Keratinocyte (primary cell): ENCODE results near the gene PHOX2B. TPM values are rescaled to one million over a fixed set of nuclear protein-coding genes. Genes with fewer than 3 reads are reported as not detected.

Source experiments
- DNase-seq: peaks from one replicate; pipeline ENCODE4 v3.0.0-alpha.2; 2011; ENCODE audit warnings: low read depth, missing footprints, low spot score
- FAIRE-seq: peaks from 2 replicates; lab custom pipeline; 2011; peaks lifted over from hg19 to GRCh38; lab: Jason Lieb, UNC
- H2AFZ ChIP-seq: 2 replicates; pipeline ENCODE4 v1.6.0; 2012; ENCODE audit warnings: low read length, control low read depth, inconsistent platforms; ENCODE audit not compliant: control insufficient read depth
- H3K27ac ChIP-seq: 2 replicates; pipeline ENCODE4 v1.5.1; 2011; ENCODE audit warnings: low read length; ENCODE audit not compliant: control insufficient read depth, insufficient read depth
- H3K27me3 ChIP-seq: 3 replicates; pipeline ENCODE4 v1.6.0; 2011; ENCODE audit warnings: low read length; ENCODE audit not compliant: control insufficient read depth, insufficient read depth; ENCODE audit errors: extremely low read depth
- H3K36me3 ChIP-seq, 2 experiments: 2 replicates in 1 of 2; 3 replicates in 1 of 2; pipeline ENCODE4 v1.5.1; 2011; ENCODE audit warnings: low read length in 2 of 2, mild to moderate bottlenecking in 1 of 2; ENCODE audit not compliant: control insufficient read depth in 2 of 2, insufficient read depth in 2 of 2; ENCODE audit errors: extremely low read depth in 1 of 2
- H3K4me1 ChIP-seq: 3 replicates; pipeline ENCODE4 v1.5.1; 2011; ENCODE audit warnings: low read length; ENCODE audit not compliant: control insufficient read depth, insufficient read depth; ENCODE audit errors: extremely low read depth
- H3K4me2 ChIP-seq: 3 replicates; pipeline ENCODE4 v1.6.0; 2011; ENCODE audit warnings: low read depth, low read length; ENCODE audit not compliant: control insufficient read depth, insufficient read depth; ENCODE audit errors: extremely low read depth
- H3K4me3 ChIP-seq, 3 experiments: fragments of 200-600 bp in 1 of 3; sonication (generic) in 1 of 3; 2 replicates in 2 of 3; 3 replicates in 1 of 3; pipeline ENCODE4 v1.5.1; 2011 to 2016; ENCODE audit warnings: low read length in 3 of 3, mild to moderate bottlenecking in 3 of 3, control low read depth in 2 of 3, inconsistent platforms in 1 of 3, low read depth in 1 of 3, mixed read lengths in 1 of 3, mixed run types in 1 of 3, moderate library complexity in 1 of 3; ENCODE audit not compliant: control insufficient read depth in 2 of 3, insufficient read depth in 2 of 3; ENCODE audit errors: extremely low read depth in 1 of 3
- H3K79me2 ChIP-seq: 2 replicates; pipeline ENCODE4 v1.6.0; 2012; ENCODE audit warnings: low read length; ENCODE audit not compliant: control insufficient read depth, insufficient read depth
- H3K9ac ChIP-seq: 3 replicates; pipeline ENCODE4 v1.6.0; 2011; ENCODE audit warnings: low read length; ENCODE audit not compliant: control insufficient read depth, insufficient read depth; ENCODE audit errors: extremely low read depth
- H3K9me1 ChIP-seq: 3 replicates; pipeline ENCODE4 v1.6.0; 2011; ENCODE audit warnings: low read length; ENCODE audit not compliant: control insufficient read depth, insufficient read depth; ENCODE audit errors: extremely low read depth
- H3K9me3 ChIP-seq: 2 replicates; pipeline ENCODE4 v1.5.1; 2012; ENCODE audit warnings: low read depth, low read length; ENCODE audit not compliant: control insufficient read depth
- H4K20me1 ChIP-seq: 3 replicates; pipeline ENCODE4 v1.6.0; 2011; ENCODE audit warnings: low read length; ENCODE audit not compliant: control insufficient read depth, insufficient read depth; ENCODE audit errors: extremely low read depth
- EZH2 ChIP-seq: IDR thresholded peaks from one replicate; pipeline ENCODE4 v1.6.1; 2012; ENCODE audit warnings: inconsistent platforms, mild to moderate bottlenecking, low read length, moderate library complexity
- dilution Hi-C: fragments of 300-500 bp; cut with MboI; formaldehyde crosslinking; loops from one replicate; pipeline ENCODE4 v1.7.0; 2020; ENCODE audit warnings: low sequenced_read_pairs; ENCODE audit not compliant: extremely low pct_ligation_motif_present
- polyA plus RNA-seq, 5 experiments: library from polyadenylated mRNA; depleted of rRNA in 3 of 5; stranded (reverse) in 3 of 5; stranded (forward) in 1 of 5; unstranded in 1 of 5; fragments of >200 nt; gene quantifications; 1 replicate in 1 of 5; 2 replicates in 3 of 5; 3 replicates in 1 of 5; pipeline versions ENCODE4 v1.2.1 to v1.2.3, GENCODE V29; 2011 to 2012; ENCODE audit warnings: missing spikeins in 2 of 5, low read depth in 1 of 5, low replicate concordance in 1 of 5
- TF ChIP-seq, protein P1 (sequence below), 3 experiments: IDR thresholded peaks in 1 of 3; conservative IDR thresholded peaks in 1 of 3; optimal IDR thresholded peaks in 1 of 3; 2 replicates in 2 of 3; 3 replicates in 1 of 3; pipeline versions ENCODE3 to v1.5.1; 2011; ENCODE audit warnings: low read length in 3 of 3, mild to moderate bottlenecking in 3 of 3, moderate library complexity in 2 of 3, control low read depth in 1 of 3, inconsistent platforms in 1 of 3; ENCODE audit not compliant: insufficient read depth in 2 of 3; ENCODE audit errors: extremely low read depth in 1 of 3

The PHOX2B gene
- polyA plus RNA-seq, 1 donor (not counting 4 experiments of a cell fraction or from before 2014, with no cell fraction given): not detected

DNA sequence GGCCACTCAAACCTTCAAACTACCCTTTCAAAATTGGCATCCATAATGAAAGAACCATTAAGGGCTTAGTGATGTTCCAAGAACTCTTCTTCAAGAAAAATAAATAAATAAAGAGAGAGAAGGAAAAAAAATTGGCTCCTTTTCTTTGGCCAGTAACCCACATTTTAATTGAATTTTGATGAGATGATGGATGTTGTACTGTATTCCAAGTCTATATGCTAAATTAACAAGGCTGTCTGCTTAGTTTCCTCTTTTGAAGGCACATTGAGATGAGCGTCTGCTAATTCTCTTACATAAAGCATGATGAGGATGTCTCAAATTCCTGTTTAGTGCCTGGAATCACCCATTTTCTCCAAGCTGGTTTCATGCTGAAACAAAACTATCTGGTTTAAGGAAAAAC lies 33.4 kb downstream of the PHOX2B start:
- Histone ChIP-seq H3K9me1 (no peaks in the 10 kb centered on the region), H3K36me3 (no peaks in the 10 kb centered on the region), H2AFZ (no peak overlapping the region), H3K27ac (no peak overlapping the region), H3K4me2 (no peak overlapping the region), H3K4me3 (no peak overlapping the region), H3K9ac (no peak overlapping the region), H3K79me2 (no peaks in the 10 kb centered on the region), H3K27me3 (no peaks in the 10 kb centered on the region), H4K20me1 (no peaks in the 10 kb centered on the region), H3K4me1 (peaks cover 30% of the 10 kb centered on the region), H3K9me3 (no peaks in the 10 kb centered on the region)
- no peak for DNase-seq
- dilution Hi-C loops: no loop called here
- no peak for FAIRE-seq
- TF ChIP-seq, protein P1, sequence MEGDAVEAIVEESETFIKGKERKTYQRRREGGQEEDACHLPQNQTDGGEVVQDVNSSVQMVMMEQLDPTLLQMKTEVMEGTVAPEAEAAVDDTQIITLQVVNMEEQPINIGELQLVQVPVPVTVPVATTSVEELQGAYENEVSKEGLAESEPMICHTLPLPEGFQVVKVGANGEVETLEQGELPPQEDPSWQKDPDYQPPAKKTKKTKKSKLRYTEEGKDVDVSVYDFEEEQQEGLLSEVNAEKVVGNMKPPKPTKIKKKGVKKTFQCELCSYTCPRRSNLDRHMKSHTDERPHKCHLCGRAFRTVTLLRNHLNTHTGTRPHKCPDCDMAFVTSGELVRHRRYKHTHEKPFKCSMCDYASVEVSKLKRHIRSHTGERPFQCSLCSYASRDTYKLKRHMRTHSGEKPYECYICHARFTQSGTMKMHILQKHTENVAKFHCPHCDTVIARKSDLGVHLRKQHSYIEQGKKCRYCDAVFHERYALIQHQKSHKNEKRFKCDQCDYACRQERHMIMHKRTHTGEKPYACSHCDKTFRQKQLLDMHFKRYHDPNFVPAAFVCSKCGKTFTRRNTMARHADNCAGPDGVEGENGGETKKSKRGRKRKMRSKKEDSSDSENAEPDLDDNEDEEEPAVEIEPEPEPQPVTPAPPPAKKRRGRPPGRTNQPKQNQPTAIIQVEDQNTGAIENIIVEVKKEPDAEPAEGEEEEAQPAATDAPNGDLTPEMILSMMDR (optimal IDR thresholded peaks at IDR 0.05 in 1 of 3, IDR thresholded peaks at IDR 0.05 in 1 of 3, conservative IDR thresholded peaks at IDR 0.05 in 1 of 3; ENCODE audit: extremely low read depth in 1 of 3, insufficient read depth in 2 of 3, low read length in 3 of 3): no peak
- no peak for TF ChIP-seq EZH2

DNA sequence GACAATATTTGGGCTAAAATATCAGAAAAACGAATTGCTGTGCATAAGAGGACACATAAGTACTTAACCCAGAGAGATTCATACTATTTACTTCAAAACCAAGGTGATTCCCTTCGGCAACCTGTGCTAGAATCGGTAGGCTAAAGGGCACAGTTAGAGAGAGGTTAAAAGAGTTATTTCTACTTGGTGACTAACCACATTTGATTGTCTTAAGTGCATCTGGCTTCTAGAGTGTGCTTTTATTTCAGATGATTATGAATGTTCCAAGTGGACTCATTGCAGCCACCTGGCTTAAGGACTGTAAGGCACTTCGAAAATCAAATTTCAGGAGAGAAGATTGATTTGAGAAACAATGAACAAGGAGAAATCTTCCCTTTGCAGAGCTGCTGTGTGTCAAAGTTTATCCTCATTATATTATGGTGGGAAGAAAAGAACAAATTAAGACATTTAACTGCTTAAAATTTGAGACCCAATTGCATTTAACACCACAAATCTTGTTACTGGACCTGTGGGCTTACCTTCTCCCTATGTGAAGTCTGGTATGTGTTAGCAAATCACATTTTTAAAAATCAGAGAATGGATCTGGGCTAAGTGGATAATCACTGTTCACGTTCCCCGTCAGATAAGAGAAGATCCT lies 34.0 kb downstream of the PHOX2B start:
- Histone ChIP-seq H3K9me1 (no peaks in the 10 kb centered on the region), H3K4me2 (no peak overlapping the region), H3K9ac (no peak overlapping the region), H3K4me1 (peaks cover 33% of the 10 kb centered on the region), H3K36me3 (no peaks in the 10 kb centered on the region), H3K79me2 (no peaks in the 10 kb centered on the region), H4K20me1 (no peaks in the 10 kb centered on the region), H3K27ac (no peak overlapping the region), H3K4me3 (no peak overlapping the region), H3K27me3 (no peaks in the 10 kb centered on the region), H2AFZ (no peak overlapping the region), H3K9me3 (no peaks in the 10 kb centered on the region)
- FAIRE-seq (no peak), DNase-seq (no peak)
- dilution Hi-C loops: no loop called here
- TF ChIP-seq EZH2: no peak

DNA sequence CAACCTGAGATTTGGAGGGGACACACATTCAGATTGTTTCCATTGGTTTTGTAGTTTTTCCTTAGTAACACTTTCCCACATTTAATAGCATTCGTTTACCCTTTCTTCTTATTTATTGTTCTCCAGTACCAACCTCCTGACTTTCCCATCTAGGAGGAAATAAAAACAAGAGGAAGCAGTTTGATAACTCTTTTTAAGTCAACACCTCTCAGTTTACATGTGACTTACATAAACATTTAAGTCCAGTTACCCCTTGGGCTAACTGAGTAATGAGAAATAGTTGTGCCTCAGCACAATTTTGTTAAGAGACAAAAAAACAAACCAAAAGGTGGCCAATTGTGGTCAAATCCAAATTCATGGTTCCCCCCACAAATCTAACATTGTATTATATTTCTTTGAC lies 34.8 kb downstream of the PHOX2B start:
- Histone ChIP-seq H3K27me3 (no peaks in the 10 kb centered on the region), H3K4me3 (no peak overlapping the region), H3K9me3 (no peaks in the 10 kb centered on the region), H3K4me2 (no peak overlapping the region), H3K79me2 (no peaks in the 10 kb centered on the region), H4K20me1 (no peaks in the 10 kb centered on the region), H3K27ac (no peak overlapping the region), H2AFZ (no peak overlapping the region), H3K36me3 (no peaks in the 10 kb centered on the region), H3K4me1 (peaks cover 27% of the 10 kb centered on the region), H3K9me1 (no peaks in the 10 kb centered on the region), H3K9ac (no peak overlapping the region)
- TF ChIP-seq, protein P1 (optimal IDR thresholded peaks at IDR 0.05 in 1 of 3, IDR thresholded peaks at IDR 0.05 in 1 of 3, conservative IDR thresholded peaks at IDR 0.05 in 1 of 3; ENCODE audit: extremely low read depth in 1 of 3, insufficient read depth in 2 of 3, low read length in 3 of 3): no peak
- TF ChIP-seq EZH2: no peak
- no peak for DNase-seq
- dilution Hi-C loops: no loop called here
- FAIRE-seq: no peak
